K562 (cell line): ENCODE data around the gene AFDN. TPM values are rescaled to one million over a fixed set of nuclear protein-coding genes. Genes with fewer than 3 reads are reported as not detected.
A peak's percentile ranks its signal among the peaks of the same experiment; 100 is the strongest.

Source experiments
- ATAC-seq: fragments of 200-7000 bp; cut with Tn5 transposase; 3 replicates; pipeline ENCODE4 v1.9.1; 2020; ENCODE audit warnings: moderate library complexity
- BruUV-seq: library from RNA; stranded (reverse); fragments of 400-500 nt; replicated peaks from 2 replicates; lab custom pipeline; 2021; lab: Mats Ljungman, UMichigan
- CTCF ChIA-PET: fragments of 300-600 bp; formaldehyde crosslinking; extraction: SDS; loops from one replicate; lab custom pipeline; 2021; ENCODE audit warnings: low intra/inter-chr PET ratio; lab: Yijun Ruan, JAX
- POLR2A ChIA-PET: fragments of 300-600, 350-650 bp; sonication (Branson Sonifier 250); formaldehyde crosslinking; extraction: SDS; loops from one replicate; lab custom pipeline; 2021; ENCODE audit warnings: antibody characterized with exemption, inconsistent platforms; lab: Yijun Ruan, JAX
- DNase-seq, 4 experiments: peaks; one replicate each; pipeline versions ENCODE4 v3.0.0 to v3.0.0-alpha.2; 2011 to 2018; ENCODE audit warnings: low spot score in 3 of 4, mixed read lengths in 3 of 4; ENCODE audit errors: extremely low read depth in 1 of 4
- FAIRE-seq: peaks from 2 replicates; lab custom pipeline; 2011; peaks lifted over from hg19 to GRCh38; lab: Jason Lieb, UNC
- H2AFZ ChIP-seq: 2 replicates; pipeline ENCODE4 v1.6.0; 2011; ENCODE audit warnings: low read depth, low read length, control low read depth, inconsistent platforms
- H3K27ac ChIP-seq: fragments of 200-600 bp; 3 replicates; pipeline ENCODE4 v1.8.0; 2011; ENCODE audit warnings: low read depth, mild to moderate bottlenecking, control low read depth, inconsistent platforms, low read length, moderate library complexity, mixed read lengths; ENCODE audit errors: extremely low read depth
- H3K27me3 ChIP-seq, 2 experiments: fragments of 300-600 bp in 1 of 2; 2 replicates in 1 of 2; 3 replicates in 1 of 2; pipeline versions ENCODE4 v1.6.0 to v1.8.0; 2011; ENCODE audit warnings: inconsistent platforms in 2 of 2, low read length in 2 of 2, mild to moderate bottlenecking in 1 of 2, mixed read lengths in 1 of 2, moderate library complexity in 1 of 2; ENCODE audit not compliant: control insufficient read depth in 2 of 2, insufficient read depth in 2 of 2
- H3K36me3 ChIP-seq: fragments of 300-600 bp; 3 replicates; pipeline ENCODE4 v1.8.0; 2011; ENCODE audit warnings: mild to moderate bottlenecking, low read length, inconsistent platforms; ENCODE audit not compliant: control insufficient read depth, insufficient read depth
- H3K4me1 ChIP-seq, 2 experiments: fragments of 200-600 bp in 1 of 2; replicated peaks in 1 of 2; 2 replicates in 1 of 2; 3 replicates in 1 of 2; pipeline versions ENCODE4 v1.5.1 to v1.8.0; 2011; ENCODE audit warnings: inconsistent platforms in 2 of 2, low read length in 2 of 2, mild to moderate bottlenecking in 1 of 2, mixed read lengths in 1 of 2, moderate library complexity in 1 of 2; ENCODE audit not compliant: control insufficient read depth in 2 of 2, insufficient read depth in 2 of 2
- H3K4me2 ChIP-seq: 2 replicates; pipeline ENCODE4 v1.6.1; 2011; ENCODE audit warnings: low read length, control low read depth, inconsistent platforms, mixed read lengths; ENCODE audit not compliant: insufficient read depth
- H3K4me3 ChIP-seq: fragments of 200-600 bp; sonication (generic), shearing (Covaris generic); 2 replicates; pipeline ENCODE4 v1.5.1; 2016; ENCODE audit warnings: control low read depth, inconsistent platforms
- H3K79me2 ChIP-seq: fragments of 200-600 bp; 3 replicates; pipeline ENCODE4 v1.8.0; 2011; ENCODE audit warnings: low read length, inconsistent platforms; ENCODE audit not compliant: control insufficient read depth, insufficient read depth
- H3K9ac ChIP-seq, 2 experiments: 2 replicates each; pipeline versions ENCODE4 v1.6.0 to v1.6.1; 2011; ENCODE audit warnings: low read depth in 2 of 2, low read length in 2 of 2, control low read depth in 1 of 2, inconsistent platforms in 1 of 2, mild to moderate bottlenecking in 1 of 2, mixed read lengths in 1 of 2; ENCODE audit not compliant: insufficient read depth in 1 of 2
- H3K9me1 ChIP-seq: one replicate; pipeline ENCODE4 v1.6.0; 2011; ENCODE audit warnings: inconsistent platforms, mild to moderate bottlenecking, low read length, moderate library complexity; ENCODE audit not compliant: control insufficient read depth, insufficient read depth
- H3K9me3 ChIP-seq: replicated peaks from 2 replicates; pipeline ENCODE4 v1.5.1; 2011; ENCODE audit warnings: low read depth, low read length, inconsistent platforms; ENCODE audit not compliant: control insufficient read depth, insufficient read depth
- H4K20me1 ChIP-seq: replicated peaks from 2 replicates; pipeline ENCODE4 v1.6.1; 2011; ENCODE audit warnings: low read length, inconsistent platforms, mixed read lengths; ENCODE audit not compliant: control insufficient read depth, insufficient read depth
- CXXC5 ChIP-seq: fragments of 250-450 bp; sonication (Bioruptor Pico); IDR thresholded peaks from 2 replicates; pipeline ENCODE4 v1.8.0; 2022; ENCODE audit warnings: inconsistent platforms, mild to moderate bottlenecking, moderate library complexity
- DNMT1 ChIP-seq: fragments of 450-650 bp; IDR thresholded peaks from 2 replicates; pipeline ENCODE4 v1.6.1; 2016; ENCODE audit warnings: antibody characterized with exemption, mild to moderate bottlenecking
- EP300 ChIP-seq: IDR thresholded peaks from 2 replicates; pipeline ENCODE4 v1.6.1; 2012; ENCODE audit warnings: low read length, improper control_type of control experiment
- MAFF ChIP-seq: IDR thresholded peaks from 2 replicates; pipeline ENCODE4 v1.6.1; 2012; ENCODE audit warnings: low read length, improper control_type of control experiment
- MAFK ChIP-seq: IDR thresholded peaks from 2 replicates; pipeline ENCODE4 v1.6.1; 2011; ENCODE audit warnings: low read length, improper control_type of control experiment
- MTA1 ChIP-seq: fragments of 450-650 bp; IDR thresholded peaks from 2 replicates; pipeline ENCODE4 v1.6.1; 2017; ENCODE audit warnings: borderline replicate concordance
- MTA3 ChIP-seq: fragments of 450-650 bp; formaldehyde crosslinking; IDR thresholded peaks from 2 replicates; pipeline ENCODE4 v1.6.1; 2017; ENCODE audit warnings: mild to moderate bottlenecking, borderline replicate concordance
- SMC3 ChIP-seq: conservative IDR thresholded peaks from 2 replicates; pipeline ENCODE4 v1.6.1; 2011; ENCODE audit warnings: low read depth, low read length, improper control_type of control experiment; ENCODE audit not compliant: insufficient read depth
- TARDBP ChIP-seq: fragments of 450-650 bp; IDR thresholded peaks from 2 replicates; pipeline ENCODE4 v1.6.1; 2016
- TBL1XR1 ChIP-seq, 2 experiments: IDR thresholded peaks; 2 replicates each; pipeline ENCODE4 v1.6.1; 2012; ENCODE audit warnings: improper control_type of control experiment in 2 of 2, low read length in 2 of 2, mild to moderate bottlenecking in 1 of 2
- ZNF316 ChIP-seq: fragments of 450-650 bp; IDR thresholded peaks from 2 replicates; pipeline ENCODE4 v1.6.1; 2016
- ZNF408 ChIP-seq: fragments of 250-450 bp; sonication (Bioruptor Pico); IDR thresholded peaks from 2 replicates; pipeline ENCODE4 v1.4.0; 2020; ENCODE audit warnings: low read depth, mild to moderate bottlenecking, moderate library complexity
- ZNF561 ChIP-seq: fragments of 450-650 bp; formaldehyde crosslinking; conservative IDR thresholded peaks from 2 replicates; pipeline ENCODE4 v1.4.0; 2020; ENCODE audit warnings: mild to moderate bottlenecking, moderate library complexity
- WGBS: fragments of 100-300 bp; shearing (Covaris generic); methylation state at CpG from one replicate; pipeline ENCODE4 v1.1.6; 2016; ENCODE audit warnings: low coverage, mixed read lengths; ENCODE audit not compliant: insufficient coverage; ENCODE audit errors: missing lambda C conversion rate; 5-methylcytosine and 5-hydroxymethylcytosine counted together
- in situ Hi-C: fragments of 300-500 bp; cut with MboI; formaldehyde crosslinking; loops from 4 replicates; pipeline ENCODE4 v1.15.0; 2018; ENCODE audit warnings: inconsistent platforms, mixed read lengths
- intact Hi-C: fragments of 100-400 bp; cut with micrococcal nuclease; formaldehyde crosslinking; loops from 2 replicates; pipeline ENCODE4 v1.14.2; 2022
- polyA plus RNA-seq, 8 experiments: library from polyadenylated mRNA; depleted of rRNA in 4 of 8; stranded (reverse) in 5 of 8; unstranded in 3 of 8; fragments of >200 nt; fragmentation: Nextera tagmentation in 2 of 8; fragmentation: Illumina TruSeq in 1 of 8; extraction: Ambion mirVana in 2 of 8; extraction: Trizol in 1 of 8; gene quantifications; 2 replicates each; pipeline versions ENCODE4 v1.2.1 to v1.2.3, GENCODE V29; 2011 to 2014; ENCODE audit warnings: inconsistent platforms in 1 of 8, missing spikeins in 1 of 8
- total RNA-seq, 7 experiments: library from RNA; depleted of rRNA in 6 of 7; stranded (reverse); fragments of >200 nt in 6 of 7; fragmentation: Illumina TruSeq in 2 of 7; extraction: Trizol in 2 of 7; gene quantifications; 2 replicates each; pipeline versions ENCODE4 v1.2.1 to v1.2.3, GENCODE V29; 2011 to 2021; ENCODE audit warnings: low replicate concordance in 1 of 7
- TF ChIP-seq, protein P1 (sequence below): fragments of 450-650 bp; IDR thresholded peaks from 2 replicates; pipeline ENCODE4 v1.6.1; 2017; ENCODE audit warnings: mild to moderate bottlenecking, moderate library complexity
- TF ChIP-seq, protein P2 (sequence below): fragments of 250-450 bp; sonication (Bioruptor Pico); IDR thresholded peaks from 2 replicates; pipeline ENCODE4 v1.8.0; 2022; ENCODE audit warnings: moderate library complexity, mild to moderate bottlenecking, inconsistent platforms
- TF ChIP-seq, protein P3 (sequence below), 2 experiments: fragments of 450-650 bp in 1 of 2; sonication (generic) in 1 of 2; formaldehyde crosslinking in 1 of 2; IDR thresholded peaks in 1 of 2; conservative IDR thresholded peaks in 1 of 2; 2 replicates each; pipeline versions ENCODE4 v1.6.1 to v1.8.1; 2016 to 2023; ENCODE audit warnings: mild to moderate bottlenecking in 2 of 2, moderate library complexity in 2 of 2, inconsistent platforms in 1 of 2, missing genetic modification reagents in 1 of 2
- TF ChIP-seq, protein P4 (sequence below): IDR thresholded peaks from 2 replicates; pipeline ENCODE4 v1.6.1; 2011; ENCODE audit not compliant: insufficient read length; ENCODE audit errors: extremely low read depth

AFDN gene
- total and polyA plus RNA-seq, 9 of the 15 experiments (the other 6 are each of a cell fraction or from before 2014, with no cell fraction given), result 7.2 to 129 (median 105) TPM

DNA sequence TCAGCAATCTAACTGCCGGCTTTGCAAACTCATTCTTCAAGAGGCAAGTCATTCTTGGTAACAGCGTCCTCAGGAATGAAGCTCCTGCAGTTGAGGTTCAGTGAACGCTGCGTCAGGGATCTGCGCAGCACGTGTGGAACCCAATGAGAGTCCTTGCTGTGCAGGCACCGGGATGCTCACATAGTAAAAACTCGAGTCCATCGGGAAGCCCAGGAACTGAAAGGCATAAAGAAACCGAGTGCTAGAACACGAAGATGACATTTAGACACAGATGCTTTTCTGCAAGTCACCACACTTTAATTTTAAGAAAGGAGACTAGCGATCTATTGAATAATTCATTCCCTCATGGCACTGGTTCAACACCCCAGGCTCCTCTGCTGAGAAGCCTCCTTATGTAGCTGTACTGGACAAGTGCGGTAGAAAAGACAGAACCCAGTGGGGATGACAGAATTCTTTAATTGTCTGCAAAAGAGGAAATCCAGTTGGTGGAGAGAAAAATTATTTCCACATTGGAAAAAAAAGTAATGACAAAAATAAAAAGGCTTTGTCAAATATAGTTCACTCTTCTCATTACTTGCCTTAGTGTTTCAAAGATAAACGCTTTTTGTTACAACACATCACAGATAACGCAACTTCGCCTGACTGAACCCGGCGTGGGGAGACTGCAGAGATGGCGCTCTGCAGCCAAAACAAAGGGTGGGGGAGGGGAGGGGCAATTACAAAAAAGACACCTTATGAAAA, 1.9 kb upstream of the AFDN start:
- 1% methylated on average over 19 of the region's 19 CpGs for WGBS
- no peaks in the 10 kb centered on the region for H3K9me1 ChIP-seq
- peak; percentile 28 for ATAC-seq
- peak overlapping the region; percentile 56; the same call in 2 of the 3 replicates for H3K27ac ChIP-seq
- in situ Hi-C loops (no loop called here), intact Hi-C loops (loop anchor here (5.0 kb wide), 1 partner anchor 57 kb away; no protein-coding TSS in a partner anchor)
- H3K36me3 ChIP-seq, result no peaks in the 10 kb centered on the region
- BruUV-seq, result no TSS peak
- peaks cover 15% of the 10 kb centered on the region for H4K20me1 ChIP-seq
- H3K9ac ChIP-seq, result peak overlapping the region; percentile 70 to 90; a peak in 3 of 4 replicates
- no peaks in the 10 kb centered on the region for H3K27me3 ChIP-seq
- FAIRE-seq, result peak; percentile 97
- peaks cover 24% of the 10 kb centered on the region for H3K79me2 ChIP-seq
- H2AFZ ChIP-seq, result peak overlapping the region; percentile 99
- peak overlapping the region; percentile 85 for H3K4me3 ChIP-seq
- peak overlapping the region; percentile 95 for H3K4me2 ChIP-seq
- POLR2A ChIA-PET, result interaction anchor here (1.0 to 1.8 kb wide), 4 partner anchors 9 to 31 kb away, joined by 3 to 5 read pairs (median 4); no protein-coding TSS in a partner anchor
- H3K4me1 ChIP-seq, result peaks cover 16 to 18% of the 10 kb centered on the region in 2 experiments
- no peaks in the 10 kb centered on the region for H3K9me3 ChIP-seq
- CTCF ChIA-PET, result no interaction called here
- peak; percentile 44 to 84 (median 56) for DNase-seq
- 0 out of 2 replicates have a peak, but pooled peaks have one; percentile 23 for TF ChIP-seq MTA3
- TF ChIP-seq, protein P1, sequence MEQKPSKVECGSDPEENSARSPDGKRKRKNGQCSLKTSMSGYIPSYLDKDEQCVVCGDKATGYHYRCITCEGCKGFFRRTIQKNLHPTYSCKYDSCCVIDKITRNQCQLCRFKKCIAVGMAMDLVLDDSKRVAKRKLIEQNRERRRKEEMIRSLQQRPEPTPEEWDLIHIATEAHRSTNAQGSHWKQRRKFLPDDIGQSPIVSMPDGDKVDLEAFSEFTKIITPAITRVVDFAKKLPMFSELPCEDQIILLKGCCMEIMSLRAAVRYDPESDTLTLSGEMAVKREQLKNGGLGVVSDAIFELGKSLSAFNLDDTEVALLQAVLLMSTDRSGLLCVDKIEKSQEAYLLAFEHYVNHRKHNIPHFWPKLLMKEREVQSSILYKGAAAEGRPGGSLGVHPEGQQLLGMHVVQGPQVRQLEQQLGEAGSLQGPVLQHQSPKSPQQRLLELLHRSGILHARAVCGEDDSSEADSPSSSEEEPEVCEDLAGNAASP, result no peak
- TF ChIP-seq DNMT1, result no peak
- no peak for TF ChIP-seq SMC3
- TF ChIP-seq, protein P2, sequence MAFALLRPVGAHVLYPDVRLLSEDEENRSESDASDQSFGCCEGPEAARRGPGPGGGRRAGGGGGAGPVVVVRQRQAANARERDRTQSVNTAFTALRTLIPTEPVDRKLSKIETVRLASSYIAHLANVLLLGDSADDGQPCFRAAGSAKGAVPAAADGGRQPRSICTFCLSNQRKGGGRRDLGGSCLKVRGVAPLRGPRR, result no peak
- no peak for TF ChIP-seq ZNF408 (CRISPR knock-in tag)
- TF ChIP-seq TBL1XR1 (IDR thresholded peaks at IDR 0.05; ENCODE audit: low read length in 2 of 2), result peak in 1 of 2 experiments; percentile 53; a peak in 2 of 4 replicates
- TF ChIP-seq MAFK, result peak; percentile 74
- TF ChIP-seq, protein P3, sequence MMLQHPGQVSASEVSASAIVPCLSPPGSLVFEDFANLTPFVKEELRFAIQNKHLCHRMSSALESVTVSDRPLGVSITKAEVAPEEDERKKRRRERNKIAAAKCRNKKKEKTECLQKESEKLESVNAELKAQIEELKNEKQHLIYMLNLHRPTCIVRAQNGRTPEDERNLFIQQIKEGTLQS (IDR thresholded peaks at IDR 0.05), result no peak
- TF ChIP-seq, protein P3 (CRISPR knock-in tag; conservative IDR thresholded peaks at IDR 0.05), result 0 out of 2 replicates have a peak, but pooled peaks have one; percentile 56
- TF ChIP-seq ZNF561, result no peak
- TF ChIP-seq CXXC5, result no peak
- TF ChIP-seq ZNF316, result peak; percentile 95
- TF ChIP-seq MTA1, result no peak
- TF ChIP-seq TARDBP, result no peak
- TF ChIP-seq EP300, result peak; percentile 40; the same call in 1 of the 2 replicates
- peak; percentile 58; the same call in 1 of the 2 replicates for TF ChIP-seq MAFF
- TF ChIP-seq, protein P4, sequence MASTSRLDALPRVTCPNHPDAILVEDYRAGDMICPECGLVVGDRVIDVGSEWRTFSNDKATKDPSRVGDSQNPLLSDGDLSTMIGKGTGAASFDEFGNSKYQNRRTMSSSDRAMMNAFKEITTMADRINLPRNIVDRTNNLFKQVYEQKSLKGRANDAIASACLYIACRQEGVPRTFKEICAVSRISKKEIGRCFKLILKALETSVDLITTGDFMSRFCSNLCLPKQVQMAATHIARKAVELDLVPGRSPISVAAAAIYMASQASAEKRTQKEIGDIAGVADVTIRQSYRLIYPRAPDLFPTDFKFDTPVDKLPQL, result no peak
